Hepatocyte (in vitro differentiated cells): ENCODE data around the gene MGME1. TPM values are rescaled to one million over a fixed set of nuclear protein-coding genes. Genes with fewer than 3 reads are reported as not detected.

ENCODE experiments used
- DNase-seq: peaks from one replicate; pipeline ENCODE4 v3.0.0-alpha.2; 2016; ENCODE audit warnings: low spot score
- H2AFZ ChIP-seq: fragments of 200-600 bp; sonication (generic); 2 replicates; pipeline ENCODE4 v1.6.0; 2016; ENCODE audit warnings: antibody characterized with exemption, mild to moderate bottlenecking
- H3K27ac ChIP-seq: fragments of 200-600 bp; sonication (generic); 2 replicates; pipeline ENCODE4 v1.5.1; 2016; ENCODE audit warnings: mild to moderate bottlenecking
- H3K27me3 ChIP-seq: fragments of 200-600 bp; sonication (generic); 2 replicates; pipeline ENCODE4 v1.6.1; 2016
- H3K36me3 ChIP-seq: fragments of 200-600 bp; sonication (generic); replicated peaks from 2 replicates; pipeline ENCODE4 v1.5.1; 2016; ENCODE audit warnings: low read depth; ENCODE audit not compliant: insufficient read depth
- H3K4me1 ChIP-seq: fragments of 200-600 bp; sonication (generic); 2 replicates; pipeline ENCODE4 v1.5.1; 2016; ENCODE audit warnings: mild to moderate bottlenecking, moderate library complexity; ENCODE audit not compliant: insufficient read depth
- H3K4me2 ChIP-seq: fragments of 200-600 bp; sonication (generic); 2 replicates; pipeline ENCODE4 v1.6.0; 2016
- H3K4me3 ChIP-seq: fragments of 200-600 bp; sonication (generic); 2 replicates; pipeline ENCODE4 v1.5.1; 2016; ENCODE audit warnings: mild to moderate bottlenecking
- H3K79me2 ChIP-seq: fragments of 200-600 bp; sonication (generic); 2 replicates; pipeline ENCODE4 v1.6.0; 2017; ENCODE audit warnings: mild to moderate bottlenecking
- H3K9me2 ChIP-seq: fragments of 200-600 bp; sonication (generic); replicated peaks from 2 replicates; pipeline ENCODE4 v1.6.0; 2017; ENCODE audit warnings: mild to moderate bottlenecking; ENCODE audit not compliant: insufficient read depth
- H3K9me3 ChIP-seq: fragments of 200-600 bp; sonication (generic); 2 replicates; pipeline ENCODE4 v1.5.1; 2016; ENCODE audit warnings: low read depth, mild to moderate bottlenecking
- H4K20me1 ChIP-seq: fragments of 200-600 bp; sonication (generic); 2 replicates; pipeline ENCODE4 v1.6.0; 2016; ENCODE audit warnings: mild to moderate bottlenecking; ENCODE audit not compliant: insufficient read depth, poor library complexity, severe bottlenecking
- CTCF ChIP-seq: fragments of 200-600 bp; sonication (generic); IDR thresholded peaks from 2 replicates; pipeline ENCODE4 v1.5.1; 2016; ENCODE audit warnings: antibody characterized with exemption, mild to moderate bottlenecking; ENCODE audit not compliant: poor library complexity
- EZH2 ChIP-seq: fragments of 200-600 bp; sonication (generic); IDR thresholded peaks from 2 replicates; pipeline ENCODE4 v1.6.1; 2016; ENCODE audit warnings: antibody characterized with exemption, mild to moderate bottlenecking, borderline replicate concordance
- EZH2phosphoT487 ChIP-seq: fragments of 200-600 bp; sonication (generic); IDR thresholded peaks from one replicate; pipeline ENCODE4 v1.6.1; 2018; ENCODE audit warnings: antibody characterized with exemption, mild to moderate bottlenecking, low read depth, moderate library complexity; ENCODE audit not compliant: unreplicated experiment, severe bottlenecking
- whole genome bisulfite sequencing: methylation state at CpG from one replicate; pipeline ENCODE4 v1.1.6; 2016; ENCODE audit warnings: low lambda C conversion rate; ENCODE audit errors: missing lambda C conversion rate; 5-methylcytosine and 5-hydroxymethylcytosine counted together
- polyA plus RNA-seq: library from polyadenylated mRNA; unstranded; fragments of >200 nt; fragmentation: Nextera tagmentation; extraction: Ambion mirVana; gene quantifications from 2 replicates; pipeline ENCODE4 v1.2.1, GENCODE V29; 2016
- total RNA-seq: library from RNA; depleted of rRNA; stranded (reverse); fragments of >200 nt; gene quantifications from 2 replicates; pipeline ENCODE4 v1.2.3, GENCODE V29; 2014

Gene MGME1
- total and polyA plus RNA-seq, 2 experiments from 2014 or later: 15.7 to 17.9 TPM

GRCh38 chr20:17936286-17936760, 32.5 kb upstream of the MGME1 start:
- H2AFZ ChIP-seq: no peak overlapping the region
- no peaks in the 10 kb centered on the region for H3K27me3 ChIP-seq
- H3K9me2 ChIP-seq: no peaks in the 10 kb centered on the region
- peak overlapping the region; percentile 76 for H3K27ac ChIP-seq
- no peaks in the 10 kb centered on the region for H3K79me2 ChIP-seq
- peak overlapping the region; percentile 60 for H3K4me2 ChIP-seq
- TF ChIP-seq EZH2phosphoT487 (no peak), CTCF (no peak), EZH2 (no peak)
- H3K9me3 ChIP-seq: no peaks in the 10 kb centered on the region
- H4K20me1 ChIP-seq: no peaks in the 10 kb centered on the region
- peaks cover 47% of the 10 kb centered on the region for H3K4me1 ChIP-seq
- DNase-seq: no peak
- H3K36me3 ChIP-seq: no peaks in the 10 kb centered on the region
- whole genome bisulfite sequencing: 69% methylated on average over 8 of the region's 8 CpGs
- no peak overlapping the region for H3K4me3 ChIP-seq

DNA sequence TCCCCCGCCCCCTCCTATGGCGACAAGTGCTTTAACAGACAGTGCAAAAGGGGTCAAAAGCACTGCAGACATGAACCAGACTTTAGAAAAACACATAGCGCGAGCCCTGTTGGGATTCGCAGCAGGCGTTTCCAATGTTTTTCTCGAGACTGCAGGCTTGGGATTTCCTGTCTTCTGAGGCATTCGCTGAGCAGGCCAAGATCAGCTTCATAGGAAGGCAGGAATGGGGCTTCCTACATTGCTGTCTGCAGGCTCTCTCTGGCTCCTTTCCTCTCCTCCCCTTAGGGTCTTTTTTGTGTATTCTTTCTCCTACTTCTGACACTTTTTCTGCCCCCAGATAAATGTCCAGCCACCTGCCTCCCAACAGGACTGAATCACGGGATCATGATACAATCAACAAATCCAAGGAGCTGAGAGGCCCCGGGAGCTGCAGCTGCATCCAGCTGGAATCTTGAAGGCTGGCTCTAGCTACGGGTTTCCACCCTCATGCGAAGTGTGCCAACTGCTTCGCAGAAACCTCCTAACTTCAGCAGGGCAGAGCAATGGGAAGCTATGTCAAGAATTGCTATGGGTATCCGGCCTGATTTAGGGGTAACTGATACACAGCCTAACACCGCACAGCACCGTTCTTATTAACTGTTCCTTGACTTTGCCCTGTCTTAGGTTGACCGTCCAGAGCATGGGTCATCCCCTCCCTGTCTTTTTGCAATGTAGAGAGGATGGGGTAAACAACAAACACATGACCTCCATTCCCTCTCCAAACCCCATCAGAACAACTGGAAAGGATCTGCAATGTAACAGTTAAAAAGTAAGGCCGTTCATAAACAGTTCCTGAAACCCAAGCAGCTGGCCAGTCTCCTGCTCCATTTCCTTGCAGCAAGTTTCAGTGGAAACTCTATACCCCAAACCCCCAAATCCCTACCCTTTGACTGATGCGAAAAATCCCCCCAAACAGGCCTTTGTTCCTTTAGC, 31.8 kb upstream of the MGME1 start:
- peak overlapping the region; percentile 60 for H3K4me2 ChIP-seq
- H3K9me3 ChIP-seq: no peaks in the 10 kb centered on the region
- peak overlapping the region; percentile 76 for H3K27ac ChIP-seq
- peak; percentile 68 for DNase-seq
- no peak overlapping the region for H3K4me3 ChIP-seq
- no peak overlapping the region for H2AFZ ChIP-seq
- H4K20me1 ChIP-seq: no peaks in the 10 kb centered on the region
- H3K79me2 ChIP-seq: no peaks in the 10 kb centered on the region
- TF ChIP-seq CTCF (no peak), EZH2 (no peak), EZH2phosphoT487 (no peak)
- peaks cover 47% of the 10 kb centered on the region for H3K4me1 ChIP-seq
- H3K9me2 ChIP-seq: no peaks in the 10 kb centered on the region
- no peaks in the 10 kb centered on the region for H3K27me3 ChIP-seq
- WGBS: 44% methylated on average over 19 of the region's 19 CpGs
- H3K36me3 ChIP-seq: no peaks in the 10 kb centered on the region

DNA sequence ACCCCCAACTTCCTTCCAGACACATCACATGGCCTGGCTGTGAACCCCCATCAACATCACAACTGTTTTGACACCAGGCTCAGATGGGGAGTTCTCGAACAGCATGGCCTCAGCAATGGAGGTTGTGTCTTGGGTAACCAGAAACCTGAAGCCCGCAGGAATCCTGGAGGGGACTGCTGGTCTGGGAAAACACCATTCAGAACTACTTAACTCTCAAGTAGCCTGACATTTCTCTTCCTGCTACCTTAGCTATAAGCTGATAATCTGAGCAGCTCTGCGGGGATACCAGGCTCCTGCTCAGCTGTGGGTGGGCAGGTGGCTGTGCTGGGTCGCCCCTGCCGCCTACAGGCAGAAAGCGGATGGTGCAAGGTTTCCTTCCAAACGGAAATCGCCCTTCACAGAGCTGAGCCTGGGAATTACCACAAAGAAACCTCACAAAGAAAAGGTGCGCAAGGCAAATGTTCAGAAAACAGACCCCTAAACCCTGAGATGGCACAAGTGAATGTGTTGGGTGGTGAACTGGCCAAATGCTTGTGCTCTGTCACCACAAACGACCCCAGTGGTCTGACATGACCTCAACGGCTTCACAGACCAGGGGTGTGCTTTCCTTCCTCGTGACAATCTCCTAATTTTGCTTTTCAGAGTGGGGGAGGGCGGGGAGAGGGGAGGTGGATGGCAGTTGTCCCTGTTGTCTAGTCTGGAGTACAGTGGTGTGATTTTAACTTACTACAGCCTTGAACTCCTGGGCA, 29.8 kb upstream of the MGME1 start:
- no peaks in the 10 kb centered on the region for H3K79me2 ChIP-seq
- H3K36me3 ChIP-seq: no peaks in the 10 kb centered on the region
- peak; percentile 86 for DNase-seq
- no peaks in the 10 kb centered on the region for H3K9me2 ChIP-seq
- no peak overlapping the region for H3K4me2 ChIP-seq
- no peak overlapping the region for H2AFZ ChIP-seq
- H3K4me3 ChIP-seq: no peak overlapping the region
- no peaks in the 10 kb centered on the region for H4K20me1 ChIP-seq
- peaks cover 40% of the 10 kb centered on the region for H3K4me1 ChIP-seq
- H3K27me3 ChIP-seq: no peaks in the 10 kb centered on the region
- H3K27ac ChIP-seq: peak overlapping the region; percentile 56
- TF ChIP-seq CTCF: peak; percentile 85
- TF ChIP-seq EZH2: no peak
- no peaks in the 10 kb centered on the region for H3K9me3 ChIP-seq
- WGBS: 24% methylated on average over 13 of the region's 13 CpGs
